PC-3 (cell line): ENCODE measurements around the gene WIPF1.

ENCODE experiments used
- CTCF ChIP-seq: fragments of 300-600 bp; sonication (generic); conservative IDR thresholded peaks from 2 replicates; pipeline ENCODE4 v1.5.1; 2017; ENCODE audit warnings: antibody characterized with exemption, low read depth, mild to moderate bottlenecking, low read length
- EZH2phosphoT487 ChIP-seq: fragments of 300-600 bp; sonication (generic); IDR thresholded peaks from 2 replicates; pipeline ENCODE4 v1.6.1; 2018; ENCODE audit warnings: mild to moderate bottlenecking, antibody characterized with exemption, low read length, borderline replicate concordance

DNA sequence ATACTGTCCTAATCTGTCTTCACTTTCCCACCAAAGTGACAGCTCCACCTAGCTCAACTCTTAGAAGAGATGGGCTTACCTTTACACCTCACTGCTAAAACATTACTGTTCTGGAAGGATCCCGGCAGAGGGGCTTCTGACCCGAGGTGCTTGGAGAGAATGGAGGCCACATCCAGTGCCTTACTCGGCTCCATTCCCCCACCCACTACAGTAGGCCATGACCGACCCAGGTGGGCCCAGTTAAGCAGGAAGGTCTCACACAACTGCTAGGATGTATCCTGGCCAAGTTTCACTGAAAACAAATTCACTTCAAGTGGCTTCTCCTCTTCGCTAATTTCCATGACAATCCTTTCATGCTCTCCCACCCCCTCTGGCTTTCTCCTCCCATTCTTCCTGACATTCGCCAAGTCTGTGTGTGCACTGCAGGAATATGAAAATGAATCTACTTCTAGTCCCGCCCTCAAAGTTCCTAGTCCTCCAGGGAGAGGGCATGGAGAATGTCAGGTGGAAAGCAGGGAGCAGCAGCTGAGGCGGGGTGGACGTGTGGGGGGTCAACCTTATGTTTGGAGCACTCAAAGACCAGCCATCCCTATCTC is 11.8 kb downstream of the WIPF1 start:
- TF ChIP-seq CTCF = no peak
- TF ChIP-seq EZH2phosphoT487 = no peak
